Urinary bladder (tissue), 4 donors: ENCODE results near the gene CFB. TPM values are rescaled to one million over a fixed set of nuclear protein-coding genes. Genes with fewer than 3 reads are reported as not detected.

Experiments
- DNase-seq: peaks from one replicate; pipeline ENCODE4 v3.0.0-alpha.2; 2015; ENCODE audit errors: extremely low spot score
- H3K27ac ChIP-seq: one replicate; pipeline ENCODE4 v1.5.1; 2013; ENCODE audit warnings: low read depth, mild to moderate bottlenecking, moderate library complexity
- H3K36me3 ChIP-seq: one replicate; pipeline ENCODE4 v1.6.1; 2013; ENCODE audit warnings: mild to moderate bottlenecking, moderate library complexity; ENCODE audit not compliant: insufficient read depth
- H3K4me1 ChIP-seq: one replicate; pipeline ENCODE4 v1.6.1; 2013; ENCODE audit warnings: mild to moderate bottlenecking, moderate library complexity; ENCODE audit not compliant: insufficient read depth
- H3K4me3 ChIP-seq: one replicate; pipeline ENCODE4 v1.5.1; 2013; ENCODE audit warnings: low read depth, low read length
- WGBS: extraction: QIAGEN DNeasy Blood & Tissue Kit; methylation state at CpG from one replicate; pipeline ENCODE4 v1.1.7; 2013; 5-methylcytosine and 5-hydroxymethylcytosine counted together
- polyA plus RNA-seq: library from polyadenylated mRNA; stranded (reverse); fragments of 200-250 nt; gene quantifications from one replicate; pipeline ENCODE4 v1.2.3, GENCODE V29; 2013
- total RNA-seq: library from RNA; depleted of rRNA; stranded (reverse); fragments of >200 nt; gene quantifications from one replicate; pipeline ENCODE4 v1.2.3, GENCODE V29; 2014
- donor health status: healthy with polysubstance abuse.
- donor health status: healthy.

Gene CFB
- total and polyA plus RNA-seq, 2 donors, result 6.5 to 39.6 TPM

DNA sequence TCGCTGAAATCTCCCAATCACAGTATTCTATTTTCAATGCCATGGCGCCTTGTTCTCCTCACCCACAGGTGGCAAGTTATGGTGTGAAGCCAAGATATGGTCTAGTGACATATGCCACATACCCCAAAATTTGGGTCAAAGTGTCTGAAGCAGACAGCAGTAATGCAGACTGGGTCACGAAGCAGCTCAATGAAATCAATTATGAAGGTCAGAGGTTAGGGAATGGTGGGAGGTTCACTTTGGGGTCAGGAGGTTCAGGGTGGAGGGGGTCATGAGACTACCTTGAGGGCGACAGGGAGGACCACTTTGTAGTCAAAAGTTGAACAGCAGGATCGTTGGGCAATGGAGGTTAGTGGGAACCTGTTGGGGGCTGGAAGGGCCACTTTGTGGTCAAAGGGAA lies 2.4 kb downstream of the CFB start:
- Histone ChIP-seq H3K4me3 (no peak overlapping the region), H3K36me3 (no peaks in the 10 kb centered on the region), H3K27ac (no peak overlapping the region), H3K4me1 (no peaks in the 10 kb centered on the region)
- DNase-seq, result no peak
- 82% methylated on average over 5 of the region's 5 CpGs for WGBS

DNA sequence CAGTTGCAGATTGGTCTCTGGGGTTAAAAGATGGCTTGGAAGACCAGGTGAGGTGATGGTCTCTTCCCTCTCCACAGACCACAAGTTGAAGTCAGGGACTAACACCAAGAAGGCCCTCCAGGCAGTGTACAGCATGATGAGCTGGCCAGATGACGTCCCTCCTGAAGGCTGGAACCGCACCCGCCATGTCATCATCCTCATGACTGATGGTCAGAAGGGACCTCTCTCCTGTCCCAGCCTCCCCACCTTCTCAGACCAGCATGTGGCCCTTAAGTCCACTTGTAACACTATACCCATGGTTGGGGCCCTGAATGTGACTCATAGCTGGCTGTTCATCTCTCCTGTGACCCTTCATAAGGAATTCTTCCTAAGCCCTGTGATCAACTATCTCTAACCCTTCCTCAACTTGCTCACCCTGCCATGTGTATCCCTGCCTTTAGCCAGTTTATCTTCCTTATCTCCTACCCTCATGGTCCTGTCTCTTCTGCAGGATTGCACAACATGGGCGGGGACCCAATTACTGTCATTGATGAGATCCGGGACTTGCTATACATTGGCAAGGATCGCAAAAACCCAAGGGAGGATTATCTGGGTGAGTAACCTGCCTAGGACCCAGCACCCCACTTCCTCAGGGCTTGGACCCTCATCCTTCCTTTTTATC lies 3.0 kb downstream of the CFB start:
- Histone ChIP-seq H3K27ac (no peak overlapping the region), H3K4me3 (no peak overlapping the region), H3K4me1 (no peaks in the 10 kb centered on the region), H3K36me3 (peaks cover 2% of the 10 kb centered on the region)
- no peak for DNase-seq
- 82% methylated on average over 6 of the region's 6 CpGs for WGBS

DNA sequence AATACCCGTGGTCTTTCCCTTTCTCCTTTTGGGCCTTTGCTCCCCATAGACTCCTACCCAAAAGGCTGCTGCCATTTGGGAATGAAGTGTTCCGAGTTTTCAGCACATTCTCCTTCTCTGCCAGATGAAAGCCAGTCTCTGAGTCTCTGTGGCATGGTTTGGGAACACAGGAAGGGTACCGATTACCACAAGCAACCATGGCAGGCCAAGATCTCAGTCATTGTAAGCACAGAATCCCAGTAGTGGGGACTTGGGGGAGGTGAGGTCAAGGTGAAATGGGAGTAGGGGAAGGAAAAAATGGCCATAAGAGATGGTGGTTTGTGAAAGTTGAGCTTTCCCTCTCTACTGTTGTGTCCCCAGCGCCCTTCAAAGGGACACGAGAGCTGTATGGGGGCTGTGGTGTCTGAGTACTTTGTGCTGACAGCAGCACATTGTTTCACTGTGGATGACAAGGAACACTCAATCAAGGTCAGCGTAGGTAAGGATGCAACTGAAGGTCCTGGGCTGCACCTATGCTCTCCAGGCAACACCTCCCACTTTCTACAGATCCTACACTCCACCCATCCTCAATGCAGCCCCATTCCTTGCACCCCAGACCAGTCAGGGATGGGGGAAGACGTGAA lies 4.1 kb downstream of the CFB start:
- Histone ChIP-seq H3K4me1 (no peaks in the 10 kb centered on the region), H3K27ac (no peak overlapping the region), H3K4me3 (no peak overlapping the region), H3K36me3 (peaks cover 2% of the 10 kb centered on the region)
- no peak for DNase-seq
- WGBS, result 83% methylated on average over 7 of the region's 7 CpGs

DNA sequence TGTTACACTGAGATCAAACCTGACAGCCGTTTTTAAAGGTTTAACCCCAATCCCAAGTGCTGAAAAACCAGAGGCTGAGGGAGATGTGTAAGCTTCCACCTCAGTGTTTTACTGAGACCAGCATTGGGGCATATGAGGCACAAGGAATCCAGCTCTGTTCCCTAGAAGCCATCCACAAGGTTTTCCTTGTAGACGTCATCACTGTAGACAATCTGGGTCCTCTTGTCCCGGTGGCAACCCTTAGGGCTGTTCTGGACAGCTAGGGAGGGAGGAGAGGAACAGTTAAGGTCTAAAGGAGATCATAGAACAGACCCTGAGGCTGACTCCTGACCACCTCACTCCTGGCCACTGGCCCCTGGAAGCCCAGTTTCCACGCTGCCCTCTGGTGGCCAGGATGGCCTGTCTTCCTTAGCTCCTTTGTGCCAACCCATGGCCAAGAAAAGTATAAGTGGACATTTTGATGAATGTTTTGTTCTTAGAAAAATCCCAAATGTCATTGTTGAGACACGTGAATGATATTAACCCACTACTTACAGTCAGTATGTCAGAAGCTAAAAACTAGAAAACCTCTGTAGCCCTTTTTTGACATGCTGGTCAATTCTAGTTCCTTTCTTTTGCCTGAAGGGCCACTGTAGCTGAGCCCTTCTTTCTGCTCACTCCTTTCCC lies 6.4 kb downstream of the CFB start:
- H3K36me3 ChIP-seq, result peaks cover 4% of the 10 kb centered on the region
- H3K27ac ChIP-seq, result no peak overlapping the region
- DNase-seq, result no peak
- WGBS, result 55% methylated on average over 5 of the region's 5 CpGs
- H3K4me3 ChIP-seq, result no peak overlapping the region
- H3K4me1 ChIP-seq, result no peaks in the 10 kb centered on the region

DNA sequence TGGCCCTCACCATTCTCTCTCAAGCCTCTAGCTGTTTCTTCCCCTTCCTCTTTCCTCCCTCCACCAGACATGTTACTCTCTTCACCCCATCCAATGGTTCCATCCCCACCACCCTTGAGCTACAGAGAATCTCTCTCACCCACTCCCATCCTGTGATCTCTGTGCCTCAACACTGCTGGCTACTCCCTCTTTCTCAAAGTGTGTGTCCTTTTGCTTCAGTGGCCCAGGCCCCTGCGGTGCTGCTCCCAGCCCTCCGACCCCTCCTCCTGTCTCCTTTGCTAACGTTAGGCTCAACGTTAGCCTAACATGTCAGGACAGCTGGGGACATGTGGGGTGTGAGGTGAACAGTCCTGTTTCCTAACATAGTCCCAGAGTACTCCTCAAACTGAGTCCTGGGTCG lies 7.0 kb downstream of the CFB start:
- no peaks in the 10 kb centered on the region for H3K4me1 ChIP-seq
- no peak overlapping the region for H3K27ac ChIP-seq
- H3K36me3 ChIP-seq, result peaks cover 4% of the 10 kb centered on the region
- no peak overlapping the region for H3K4me3 ChIP-seq
- no peak for DNase-seq
- WGBS, result 72% methylated on average over 5 of the region's 5 CpGs

DNA sequence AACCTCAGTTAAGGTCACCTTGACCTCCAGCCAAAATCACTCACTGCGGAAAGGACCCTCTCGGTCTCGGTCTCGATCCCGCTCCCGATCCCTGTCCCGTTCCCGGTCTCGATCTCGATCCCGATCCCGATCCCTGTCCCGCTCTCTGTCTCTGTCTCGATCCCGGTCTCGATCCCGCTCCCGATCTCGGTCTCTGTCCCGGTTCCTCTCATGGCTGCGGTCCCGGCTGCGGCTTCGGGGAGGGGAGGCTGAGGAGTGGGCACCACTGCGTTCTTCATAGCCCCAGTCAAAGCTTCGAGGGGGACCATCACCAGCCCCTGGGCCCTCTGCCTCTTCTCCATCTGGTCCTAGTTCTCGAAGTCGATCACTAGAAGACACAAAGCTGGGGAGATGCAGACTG lies 8.6 kb downstream of the CFB start:
- 97% methylated on average over 28 of the region's 28 CpGs for WGBS
- Histone ChIP-seq H3K4me3 (no peak overlapping the region), H3K27ac (no peak overlapping the region), H3K4me1 (no peaks in the 10 kb centered on the region), H3K36me3 (peaks cover 4% of the 10 kb centered on the region)
- DNase-seq, result no peak

DNA sequence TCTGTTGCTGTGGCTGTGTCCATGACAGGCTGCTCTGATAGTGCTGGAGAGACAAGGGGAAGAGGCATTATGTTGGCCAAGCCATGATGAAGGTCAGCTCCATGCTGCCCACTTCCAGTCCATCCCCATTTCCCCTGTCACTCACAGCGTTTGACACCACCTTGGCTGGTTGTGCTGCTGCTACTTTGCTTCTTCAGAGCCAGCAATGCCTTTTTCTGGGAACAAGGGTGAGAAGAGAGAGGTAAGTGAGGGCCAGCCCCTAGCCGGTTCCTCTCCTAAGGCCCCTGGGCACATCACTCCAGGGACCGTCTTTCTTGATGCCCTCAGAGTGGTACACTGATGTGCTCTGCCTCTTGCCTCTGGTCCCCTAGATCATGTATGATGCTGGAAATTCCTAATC lies 10.9 kb downstream of the CFB start:
- H3K36me3 ChIP-seq, result peaks cover 4% of the 10 kb centered on the region
- H3K4me3 ChIP-seq, result no peak overlapping the region
- no peak for DNase-seq
- no peak overlapping the region for H3K27ac ChIP-seq
- 66% methylated on average over 3 of the region's 3 CpGs for WGBS
- H3K4me1 ChIP-seq, result no peaks in the 10 kb centered on the region

DNA sequence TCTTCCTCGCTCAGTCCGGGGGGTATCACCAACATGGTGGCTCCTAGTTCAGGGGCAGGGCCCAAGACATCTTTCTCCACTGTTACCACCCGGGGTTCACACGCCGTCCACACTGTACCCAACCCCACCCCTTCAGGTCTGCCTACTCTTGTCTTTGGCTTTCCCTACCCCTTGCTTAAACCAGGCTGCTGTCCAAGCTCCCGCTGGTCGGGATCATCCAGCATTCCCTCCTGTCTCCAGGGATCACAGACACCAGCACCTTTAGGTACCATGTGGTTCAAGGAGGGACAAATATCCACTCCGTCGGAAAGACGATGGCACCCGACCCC lies 12.5 kb downstream of the CFB start:
- DNase-seq, result no peak
- WGBS, result 5% methylated on average over 11 of the region's 11 CpGs
- peaks cover 3% of the 10 kb centered on the region for H3K36me3 ChIP-seq
- H3K27ac ChIP-seq, result peak overlapping the region; percentile 59
- peak overlapping the region; percentile 78 for H3K4me3 ChIP-seq
- H3K4me1 ChIP-seq, result no peaks in the 10 kb centered on the region

DNA sequence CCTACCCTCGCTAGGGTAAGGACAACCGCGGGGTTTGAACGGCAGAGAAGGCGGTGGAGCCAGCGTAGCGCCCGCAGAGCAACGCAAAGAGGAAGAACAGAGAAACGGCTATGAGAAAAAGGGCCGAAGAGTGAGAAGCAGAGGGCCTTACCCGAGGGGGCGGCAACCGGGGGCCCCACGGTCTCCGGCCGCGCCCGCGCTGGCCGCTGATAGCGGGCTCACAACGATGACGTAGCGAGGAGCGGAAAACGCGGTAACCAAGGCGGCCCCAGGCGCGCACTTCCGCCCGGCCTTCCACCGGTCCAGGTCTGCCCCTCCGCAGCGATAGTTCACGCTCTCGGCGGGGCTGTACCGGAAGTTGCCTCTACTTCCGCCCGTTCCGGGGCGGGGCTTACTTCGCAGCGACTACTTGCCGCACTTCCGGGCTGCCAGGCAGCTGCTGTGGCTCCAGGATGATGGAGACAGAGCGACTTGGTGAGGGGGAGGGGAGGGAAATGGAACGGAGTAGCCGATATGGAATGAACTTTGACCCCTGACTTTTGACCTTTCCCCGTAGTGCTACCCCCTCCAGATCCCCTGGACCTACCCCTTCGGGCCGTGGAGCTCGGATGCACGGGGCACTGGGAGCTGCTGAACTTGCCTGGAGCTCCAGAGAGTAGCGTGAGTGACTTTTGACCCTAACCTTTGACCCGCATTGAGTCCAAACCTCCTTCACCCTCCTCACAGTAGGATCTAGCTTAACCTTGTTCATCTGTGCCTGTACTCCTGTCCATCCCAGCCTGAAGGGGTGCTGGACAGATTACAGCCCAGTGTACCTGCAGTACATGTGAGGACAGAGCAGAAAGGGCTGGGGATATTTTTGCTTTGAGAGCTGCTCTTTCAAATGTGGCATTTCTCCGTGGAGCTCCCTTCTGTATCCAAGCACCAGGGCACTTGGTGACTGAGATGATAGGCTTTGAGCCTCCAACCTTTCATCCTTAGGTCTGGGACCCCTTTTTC lies 13.1 kb downstream of the CFB start, which contains the start of the genes NELFE and SKIC2:
Gene NELFE, minus strand, starts transcription at position 231 of the 999 bp plus-strand sequence. CDS start 525 bp downstream, outside the sequence.
Gene SKIC2, plus strand, starts transcription at position 435 of the 999 bp plus-strand sequence. Its CDS starts 18 bp downstream, at position 453.
- peak within 1 kb of the TSS; percentile 78 for H3K4me3 ChIP-seq
- H3K27ac ChIP-seq, result peak within 1 kb of the TSS; percentile 62
- H3K4me1 ChIP-seq, result no peaks in the 10 kb centered on the region
- WGBS, result under 1% methylated on average over 59 of the region's 59 CpGs
- DNase-seq, result peak; percentile 92
- H3K36me3 ChIP-seq, result peaks cover 2% of the 10 kb centered on the region

DNA sequence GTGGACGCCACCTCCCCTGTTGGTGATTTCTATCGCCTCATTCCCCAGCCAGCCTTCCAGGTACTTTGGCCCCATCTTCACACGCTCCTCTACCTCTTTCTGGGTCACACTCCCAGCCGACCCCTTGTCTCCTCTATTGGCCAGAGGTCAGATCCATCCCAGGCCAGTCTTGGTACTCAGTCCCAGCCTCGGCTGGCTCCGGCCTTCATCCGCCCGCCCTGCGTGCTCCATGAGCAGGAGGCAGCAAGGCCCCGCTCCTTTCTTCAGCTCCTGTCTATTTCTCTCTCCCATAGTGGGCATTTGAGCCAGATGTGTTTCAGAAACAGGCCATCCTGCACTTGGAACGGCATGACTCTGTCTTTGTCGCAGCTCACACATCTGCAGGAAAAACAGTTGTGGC lies 15.7 kb downstream of the CFB start:
- 93% methylated on average over 12 of the region's 12 CpGs for WGBS
- no peaks in the 10 kb centered on the region for H3K36me3 ChIP-seq

DNA sequence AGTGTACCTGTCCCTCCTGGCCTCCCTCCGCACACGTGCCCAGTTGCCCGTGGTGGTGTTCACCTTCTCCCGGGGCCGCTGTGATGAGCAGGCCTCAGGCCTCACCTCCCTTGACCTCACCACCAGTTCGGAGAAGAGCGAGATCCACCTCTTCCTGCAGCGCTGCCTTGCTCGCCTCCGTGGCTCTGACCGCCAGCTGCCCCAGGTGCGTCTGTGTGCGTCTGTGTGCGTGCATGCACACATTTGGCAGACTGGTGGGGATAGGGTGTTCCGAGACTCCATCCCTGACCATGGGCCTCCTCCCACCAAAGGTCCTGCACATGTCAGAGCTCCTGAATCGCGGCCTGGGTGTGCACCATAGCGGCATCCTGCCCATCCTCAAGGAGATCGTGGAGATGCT lies 18.0 kb downstream of the CFB start:
- Histone ChIP-seq H3K27ac (no peak overlapping the region), H3K4me3 (no peak overlapping the region), H3K4me1 (no peaks in the 10 kb centered on the region), H3K36me3 (no peaks in the 10 kb centered on the region)
- DNase-seq, result no peak
- 96% methylated on average over 19 of the region's 19 CpGs for WGBS

More for the DNA sequence above, 15.7 kb downstream of the CFB start:
- H3K4me3 ChIP-seq, result no peak overlapping the region
- no peak overlapping the region for H3K27ac ChIP-seq
- no peaks in the 10 kb centered on the region for H3K4me1 ChIP-seq
- DNase-seq, result no peak

DNA sequence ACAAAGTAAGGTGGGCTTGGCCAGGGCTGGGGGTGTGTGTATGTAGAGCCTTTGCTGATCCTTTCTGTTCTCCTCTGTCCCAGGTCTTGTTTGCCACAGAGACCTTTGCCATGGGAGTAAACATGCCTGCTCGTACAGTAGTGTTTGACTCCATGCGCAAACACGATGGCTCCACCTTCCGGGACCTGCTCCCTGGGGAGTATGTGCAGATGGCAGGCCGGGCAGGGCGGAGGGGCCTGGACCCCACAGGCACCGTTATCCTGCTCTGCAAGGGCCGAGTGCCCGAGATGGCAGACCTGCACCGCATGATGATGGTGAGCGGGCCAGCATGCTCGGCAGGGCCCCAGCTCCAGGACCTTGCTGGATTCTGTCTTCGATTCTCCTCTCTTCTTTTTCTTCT lies 19.8 kb downstream of the CFB start:
- 90% methylated on average over 13 of the region's 13 CpGs for WGBS
- H3K27ac ChIP-seq, result no peak overlapping the region
- no peaks in the 10 kb centered on the region for H3K4me1 ChIP-seq
- no peaks in the 10 kb centered on the region for H3K36me3 ChIP-seq
- no peak for DNase-seq
- no peak overlapping the region for H3K4me3 ChIP-seq

DNA sequence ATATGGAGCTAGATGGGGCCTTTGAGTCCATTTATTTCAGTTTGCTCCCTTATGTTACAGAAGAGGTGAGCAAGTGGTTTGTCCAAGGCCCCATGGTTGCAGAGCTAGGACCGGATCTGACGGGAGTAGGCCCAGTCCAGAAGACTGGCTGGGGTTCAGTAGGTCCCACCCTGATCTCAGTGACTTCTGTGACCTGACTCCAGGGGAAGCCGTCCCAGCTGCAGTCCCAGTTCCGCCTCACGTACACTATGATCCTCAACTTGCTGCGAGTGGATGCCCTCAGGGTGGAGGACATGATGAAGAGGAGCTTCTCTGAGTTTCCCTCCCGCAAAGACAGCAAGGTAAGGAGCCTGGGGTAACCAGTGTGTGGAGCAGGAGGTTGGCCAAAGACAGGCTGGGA lies 20.6 kb downstream of the CFB start:
- H3K4me1 ChIP-seq, result no peaks in the 10 kb centered on the region
- no peak for DNase-seq
- H3K4me3 ChIP-seq, result no peak overlapping the region
- H3K27ac ChIP-seq, result no peak overlapping the region
- H3K36me3 ChIP-seq, result no peaks in the 10 kb centered on the region
- 93% methylated on average over 7 of the region's 7 CpGs for WGBS
